IMR-90 (cell line): ENCODE results near the gene ULBP2. TPM values are rescaled to one million over a fixed set of nuclear protein-coding genes. Genes with fewer than 3 reads are reported as not detected.

ENCODE experiments used
- ATAC-seq: fragments of 200-7000 bp; cut with Tn5 transposase; 2 replicates; pipeline ENCODE4 v1.9.1; 2020; ENCODE audit warnings: low read depth, mild to moderate bottlenecking, moderate library complexity
- BruUV-seq: library from RNA; stranded (reverse); fragments of 400-500 nt; replicated peaks from 2 replicates; lab custom pipeline; 2021; lab: Mats Ljungman, UMichigan
- CTCF ChIA-PET: fragments of 300-600 bp; formaldehyde crosslinking; extraction: SDS; loops from one replicate; lab custom pipeline; 2021; ENCODE audit warnings: antibody characterized with exemption; lab: Yijun Ruan, JAX
- POLR2A ChIA-PET: fragments of 300-600 bp; sonication (Branson Sonifier 250); formaldehyde crosslinking; loops from one replicate; lab custom pipeline; 2022; ENCODE audit warnings: antibody characterized with exemption; ENCODE audit not compliant: unreplicated experiment; lab: Charles Lee
- DNase-seq: peaks from one replicate; pipeline ENCODE4 v3.0.0; 2013
- H2AFZ ChIP-seq: replicated peaks from 2 replicates; pipeline ENCODE3; 2013; ENCODE audit warnings: low read length, mild to moderate bottlenecking; ENCODE audit not compliant: poor library complexity
- H2AK5ac ChIP-seq: 2 replicates; pipeline ENCODE4 v1.6.1; 2013; ENCODE audit warnings: low read depth, low read length, inconsistent platforms
- H2AK9ac ChIP-seq: replicated peaks from 2 replicates; pipeline ENCODE3; 2013; ENCODE audit warnings: mild to moderate bottlenecking, low read depth, low read length, moderate library complexity; ENCODE audit not compliant: poor library complexity
- H2BK120ac ChIP-seq: 2 replicates; pipeline ENCODE4 v1.6.1; 2013; ENCODE audit warnings: low read depth, low read length, inconsistent platforms
- H2BK15ac ChIP-seq: 3 replicates; pipeline ENCODE4 v1.6.1; 2013; ENCODE audit warnings: low read depth, low read length, inconsistent platforms
- H2BK20ac ChIP-seq: 2 replicates; pipeline ENCODE4 v1.6.1; 2013; ENCODE audit warnings: low read depth, mild to moderate bottlenecking, inconsistent platforms, low read length, moderate library complexity
- H2BK5ac ChIP-seq: 2 replicates; pipeline ENCODE4 v1.6.1; 2013; ENCODE audit warnings: mild to moderate bottlenecking, low read depth, low read length, inconsistent platforms; ENCODE audit not compliant: poor library complexity, severe bottlenecking
- H3K14ac ChIP-seq: replicated peaks from 2 replicates; pipeline ENCODE4 v1.6.1; 2013; ENCODE audit warnings: low read depth, low read length, inconsistent platforms
- H3K18ac ChIP-seq: 2 replicates; pipeline ENCODE4 v1.6.1; 2013; ENCODE audit warnings: low read depth, low read length, control low read depth
- H3K23ac ChIP-seq: 2 replicates; pipeline ENCODE4 v1.6.1; 2013; ENCODE audit warnings: low read depth, low read length, inconsistent platforms
- H3K27ac ChIP-seq: 2 replicates; pipeline ENCODE4 v1.5.1; 2013; ENCODE audit warnings: mild to moderate bottlenecking, control low read depth, low read length; ENCODE audit not compliant: insufficient read depth
- H3K27me3 ChIP-seq: 2 replicates; pipeline ENCODE4 v1.6.1; 2013; ENCODE audit warnings: low read length; ENCODE audit not compliant: control insufficient read depth, insufficient read depth
- H3K36me3 ChIP-seq: 2 replicates; pipeline ENCODE4 v1.6.1; 2013; ENCODE audit warnings: low read length, mixed read lengths; ENCODE audit not compliant: control insufficient read depth, insufficient read depth
- H3K4ac ChIP-seq: 2 replicates; pipeline ENCODE4 v1.6.1; 2013; ENCODE audit warnings: low read depth, low read length, inconsistent platforms
- H3K4me1 ChIP-seq: 2 replicates; pipeline ENCODE4 v1.6.1; 2013; ENCODE audit warnings: low read length, mixed read lengths; ENCODE audit not compliant: control insufficient read depth, insufficient read depth
- H3K4me2 ChIP-seq: 2 replicates; pipeline ENCODE4 v1.6.1; 2013; ENCODE audit warnings: low read depth, mild to moderate bottlenecking, control low read depth, low read length, moderate library complexity
- H3K4me3 ChIP-seq: 2 replicates; pipeline ENCODE4 v1.5.1; 2013; ENCODE audit warnings: low read depth, mild to moderate bottlenecking, control low read depth, low read length, moderate library complexity; ENCODE audit not compliant: insufficient read depth
- H3K56ac ChIP-seq: 2 replicates; pipeline ENCODE4 v1.6.1; 2013; ENCODE audit warnings: low read length, inconsistent platforms; ENCODE audit not compliant: insufficient read depth; ENCODE audit errors: extremely low read depth
- H3K79me1 ChIP-seq, 2 experiments: 2 replicates each; pipeline ENCODE4 v1.6.1; 2013; ENCODE audit warnings: low read length in 2 of 2, inconsistent platforms in 1 of 2, low read depth in 1 of 2
- H3K9ac ChIP-seq: 2 replicates; pipeline ENCODE4 v1.6.1; 2013; ENCODE audit warnings: low read depth, low read length, control low read depth
- H3K9me1 ChIP-seq: 2 replicates; pipeline ENCODE4 v1.6.1; 2013; ENCODE audit warnings: low read length, inconsistent platforms; ENCODE audit not compliant: insufficient read depth
- H3K9me3 ChIP-seq: 2 replicates; pipeline ENCODE4 v1.6.1; 2013; ENCODE audit warnings: low read length; ENCODE audit not compliant: control insufficient read depth, insufficient read depth
- H4K20me1 ChIP-seq: 2 replicates; pipeline ENCODE4 v1.6.1; 2013; ENCODE audit warnings: low read length, inconsistent platforms; ENCODE audit not compliant: insufficient read depth
- H4K5ac ChIP-seq: 2 replicates; pipeline ENCODE4 v1.6.1; 2013; ENCODE audit warnings: mild to moderate bottlenecking, low read depth, low read length, control low read depth
- H4K8ac ChIP-seq, 2 experiments: 2 replicates each; pipeline ENCODE4 v1.6.1; 2013; ENCODE audit warnings: low read depth in 2 of 2, low read length in 2 of 2, control low read depth in 1 of 2, inconsistent platforms in 1 of 2
- H4K91ac ChIP-seq: 2 replicates; pipeline ENCODE4 v1.6.1; 2013; ENCODE audit warnings: low read depth, low read length, inconsistent platforms; ENCODE audit not compliant: insufficient read depth
- BHLHE40 ChIP-seq: fragments of 150-350 bp; IDR thresholded peaks from 2 replicates; pipeline ENCODE4 v1.6.1; 2016; ENCODE audit warnings: mild to moderate bottlenecking, low read depth, low read length
- CEBPB ChIP-seq: IDR thresholded peaks from 2 replicates; pipeline ENCODE4 v1.6.1; 2012; ENCODE audit warnings: low read depth, low read length, improper control_type of control experiment
- CHD1 ChIP-seq: IDR thresholded peaks from 2 replicates; pipeline ENCODE4 v1.6.1; 2012; ENCODE audit warnings: low read depth, low read length, improper control_type of control experiment
- CTCF ChIP-seq: conservative IDR thresholded peaks from 2 replicates; pipeline ENCODE4 v1.5.1; 2012; ENCODE audit warnings: mild to moderate bottlenecking, low read depth, low read length, improper control_type of control experiment
- FOS ChIP-seq: fragments of 150-350 bp; IDR thresholded peaks from 2 replicates; pipeline ENCODE4 v1.6.1; 2016; ENCODE audit warnings: low read depth, low read length
- MAFK ChIP-seq: IDR thresholded peaks from 2 replicates; pipeline ENCODE4 v1.6.1; 2012; ENCODE audit warnings: low read depth, low read length, improper control_type of control experiment
- MAZ ChIP-seq: IDR thresholded peaks from 2 replicates; pipeline ENCODE4 v1.6.1; 2012; ENCODE audit warnings: low read depth, mild to moderate bottlenecking, low read length, improper control_type of control experiment, moderate library complexity, borderline replicate concordance
- MXI1 ChIP-seq: IDR thresholded peaks from 2 replicates; pipeline ENCODE4 v1.6.1; 2012; ENCODE audit warnings: low read depth, mild to moderate bottlenecking, low read length, moderate library complexity, borderline replicate concordance
- POLR2A ChIP-seq: IDR thresholded peaks from 2 replicates; pipeline ENCODE4 v1.6.1; 2012; ENCODE audit warnings: mild to moderate bottlenecking, low read depth, low read length
- RAD21 ChIP-seq: IDR thresholded peaks from 2 replicates; pipeline ENCODE4 v1.6.1; 2012; ENCODE audit warnings: low read length, improper control_type of control experiment
- RCOR1 ChIP-seq: IDR thresholded peaks from 2 replicates; pipeline ENCODE4 v1.6.1; 2012; ENCODE audit warnings: mild to moderate bottlenecking, low read length, improper control_type of control experiment; ENCODE audit not compliant: insufficient replicate concordance
- RFX5 ChIP-seq: IDR thresholded peaks from 2 replicates; pipeline ENCODE4 v1.8.0; 2012; ENCODE audit warnings: low read depth, mild to moderate bottlenecking, low read length, moderate library complexity
- SMC3 ChIP-seq: fragments of 150-350 bp; IDR thresholded peaks from 2 replicates; pipeline ENCODE4 v1.6.1; 2016; ENCODE audit warnings: low read depth, mild to moderate bottlenecking, antibody characterized with exemption, low read length, moderate library complexity
- USF2 ChIP-seq: fragments of 150-350 bp; IDR thresholded peaks from 2 replicates; pipeline ENCODE4 v1.6.1; 2017; ENCODE audit warnings: mild to moderate bottlenecking, antibody characterized with exemption, low read length, low read depth
- WGBS, 2 experiments: methylation state at CpG; one replicate each; pipeline versions ENCODE4 v1.1.5 to v1.1.7; 2013; ENCODE audit warnings: missing lambda C conversion rate in 2 of 2; ENCODE audit not compliant: insufficient read length in 1 of 2; ENCODE audit errors: extremely low coverage in 2 of 2; 5-methylcytosine and 5-hydroxymethylcytosine counted together
- dilution Hi-C: fragments of 300-500 bp; cut with HindIII; formaldehyde crosslinking; loops from one replicate; pipeline ENCODE4 v1.14.3; 2018; ENCODE audit warnings: low sequenced_read_pairs; ENCODE audit not compliant: unreplicated experiment
- in situ Hi-C: fragments of 300-500 bp; cut with MboI; formaldehyde crosslinking; loops from 3 replicates; pipeline ENCODE4 v1.14.3; 2019; ENCODE audit warnings: low sequenced_read_pairs, inconsistent platforms, mixed read lengths
- intact Hi-C: fragments of 100-400 bp; cut with micrococcal nuclease; formaldehyde crosslinking; loops from 2 replicates; pipeline ENCODE4 v1.10.0; 2022
- polyA plus RNA-seq, 3 experiments: library from polyadenylated mRNA; depleted of rRNA; stranded (reverse); fragments of >200 nt; gene quantifications; 2 replicates each; pipeline ENCODE4 v1.2.3, GENCODE V29; 2012; ENCODE audit warnings: low replicate concordance in 1 of 3
- total RNA-seq: library from RNA; depleted of rRNA; stranded (reverse); fragments of >200 nt; gene quantifications from 2 replicates; pipeline ENCODE4 v1.2.3, GENCODE V29; 2012
- TF ChIP-seq, protein P1 (sequence below): fragments of 150-350 bp; IDR thresholded peaks from 2 replicates; pipeline ENCODE4 v1.6.1; 2016; ENCODE audit warnings: low read depth, mild to moderate bottlenecking, low read length, moderate library complexity, borderline replicate concordance

The ULBP2 gene
- total and polyA plus RNA-seq, 2 of the 4 experiments (the other 2 are of a cell fraction) = 7.9 to 16.2 TPM

- intact Hi-C loops (loop anchor here (1.0 kb wide), 1 partner anchor 200 kb away; no protein-coding TSS in a partner anchor), dilution Hi-C loops (no loop called here), in situ Hi-C loops (loop anchor here (5.0 to 10.0 kb wide), 4 partner anchors 56 to 379 kb away; partner anchors contain the start of gene PPIL4)
- Histone ChIP-seq H3K14ac (no peak overlapping the region), H3K36me3 (no peaks in the 10 kb centered on the region), H3K9ac (0 out of 2 replicates have a peak overlapping the region, but pooled peaks have one; percentile 10), H2AK5ac (no peak overlapping the region), H3K4me2 (peak overlapping the region; percentile 82), H2AK9ac (peak overlapping the region; percentile 1), H3K4ac (no peak overlapping the region), H2BK15ac (no peak overlapping the region), H2BK120ac (no peak overlapping the region), H3K27ac (no peak overlapping the region), H4K91ac (no peak overlapping the region), H4K5ac (no peak overlapping the region), H3K79me1 (no peaks in the 10 kb centered on the region; a peak in 1 of 4 replicates), H2BK5ac (no peak overlapping the region), H2BK20ac (no peak overlapping the region), H3K4me3 (peak overlapping the region; percentile 59), H4K8ac (no peak overlapping the region), H4K20me1 (no peaks in the 10 kb centered on the region), H3K9me3 (no peaks in the 10 kb centered on the region), H3K18ac (no peak overlapping the region), H3K56ac (no peak overlapping the region), H3K9me1 (no peaks in the 10 kb centered on the region), H3K23ac (no peak overlapping the region), H2AFZ (peak overlapping the region; percentile 98), H3K4me1 (peaks cover 2% of the 10 kb centered on the region; the same call in 1 of the 2 replicates), H3K27me3 (no peaks in the 10 kb centered on the region; the same call in 1 of the 2 replicates)
- no peak for DNase-seq
- ChIA-PET POLR2A (no interaction called here), CTCF (no interaction called here)
- WGBS, 2 experiments = no CpG with 5 or more reads among the region's 33 CpGs
- no peak; the same call in 1 of the 2 replicates for ATAC-seq
- no TSS peak for BruUV-seq
- no peak for TF ChIP-seq MAZ
- no peak for TF ChIP-seq RFX5
- TF ChIP-seq MXI1 = no peak
- no peak for TF ChIP-seq CEBPB
- no peak for TF ChIP-seq RCOR1
- TF ChIP-seq CHD1 = no peak
- TF ChIP-seq, protein P1, sequence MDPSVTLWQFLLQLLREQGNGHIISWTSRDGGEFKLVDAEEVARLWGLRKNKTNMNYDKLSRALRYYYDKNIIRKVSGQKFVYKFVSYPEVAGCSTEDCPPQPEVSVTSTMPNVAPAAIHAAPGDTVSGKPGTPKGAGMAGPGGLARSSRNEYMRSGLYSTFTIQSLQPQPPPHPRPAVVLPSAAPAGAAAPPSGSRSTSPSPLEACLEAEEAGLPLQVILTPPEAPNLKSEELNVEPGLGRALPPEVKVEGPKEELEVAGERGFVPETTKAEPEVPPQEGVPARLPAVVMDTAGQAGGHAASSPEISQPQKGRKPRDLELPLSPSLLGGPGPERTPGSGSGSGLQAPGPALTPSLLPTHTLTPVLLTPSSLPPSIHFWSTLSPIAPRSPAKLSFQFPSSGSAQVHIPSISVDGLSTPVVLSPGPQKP = no peak
- no peak for TF ChIP-seq BHLHE40
- no peak for TF ChIP-seq SMC3
- TF ChIP-seq FOS = no peak
- no peak for TF ChIP-seq MAFK
- no peak; the same call in 1 of the 2 replicates for TF ChIP-seq RAD21
- no peak for TF ChIP-seq POLR2A
- TF ChIP-seq CTCF = no peak
- no peak for TF ChIP-seq USF2
Measured at GRCh38 chr6:149923327-149923986, 18.4 kb upstream of the ULBP2 start.
